OCI-LY1 (cell line): ENCODE measurements around the gene ASZ1.

ENCODE experiments used
- EZH2 ChIP-seq: fragments of 200-600 bp; sonication (generic), shearing (Covaris generic); IDR thresholded peaks from 2 replicates; pipeline ENCODE4 v1.8.0; 2017; ENCODE audit warnings: borderline replicate concordance, mixed run types, mild to moderate bottlenecking, antibody characterized with exemption, low read length, moderate library complexity, mixed read lengths
- TF ChIP-seq, protein P1 (sequence below): fragments of 200-600 bp; sonication (generic), shearing (Covaris generic); IDR thresholded peaks from 2 replicates; pipeline ENCODE4 v1.5.1; 2017; ENCODE audit warnings: mild to moderate bottlenecking, antibody characterized with exemption, low read length, moderate library complexity, mixed read lengths

DNA sequence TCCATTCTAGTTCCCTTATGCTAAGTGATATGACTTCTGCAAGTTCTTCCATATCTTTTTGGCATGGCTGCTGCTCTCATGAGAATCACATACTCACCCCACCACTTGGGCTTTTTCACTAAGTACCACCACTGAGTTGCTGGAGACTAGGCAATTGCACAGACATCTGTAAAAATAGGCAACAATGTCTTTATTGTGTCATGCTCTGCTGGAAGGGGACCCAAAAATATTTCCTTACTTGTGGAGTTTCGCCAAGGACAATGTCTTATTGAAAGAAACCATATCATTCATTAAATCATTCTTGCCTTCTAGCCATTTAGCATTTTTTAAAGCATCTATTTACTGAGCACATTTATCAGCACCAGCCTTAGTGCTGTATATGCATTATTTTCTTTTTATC, 17.4 kb upstream of the ASZ1 start:
- TF ChIP-seq EZH2 = no peak
- TF ChIP-seq, protein P1, sequence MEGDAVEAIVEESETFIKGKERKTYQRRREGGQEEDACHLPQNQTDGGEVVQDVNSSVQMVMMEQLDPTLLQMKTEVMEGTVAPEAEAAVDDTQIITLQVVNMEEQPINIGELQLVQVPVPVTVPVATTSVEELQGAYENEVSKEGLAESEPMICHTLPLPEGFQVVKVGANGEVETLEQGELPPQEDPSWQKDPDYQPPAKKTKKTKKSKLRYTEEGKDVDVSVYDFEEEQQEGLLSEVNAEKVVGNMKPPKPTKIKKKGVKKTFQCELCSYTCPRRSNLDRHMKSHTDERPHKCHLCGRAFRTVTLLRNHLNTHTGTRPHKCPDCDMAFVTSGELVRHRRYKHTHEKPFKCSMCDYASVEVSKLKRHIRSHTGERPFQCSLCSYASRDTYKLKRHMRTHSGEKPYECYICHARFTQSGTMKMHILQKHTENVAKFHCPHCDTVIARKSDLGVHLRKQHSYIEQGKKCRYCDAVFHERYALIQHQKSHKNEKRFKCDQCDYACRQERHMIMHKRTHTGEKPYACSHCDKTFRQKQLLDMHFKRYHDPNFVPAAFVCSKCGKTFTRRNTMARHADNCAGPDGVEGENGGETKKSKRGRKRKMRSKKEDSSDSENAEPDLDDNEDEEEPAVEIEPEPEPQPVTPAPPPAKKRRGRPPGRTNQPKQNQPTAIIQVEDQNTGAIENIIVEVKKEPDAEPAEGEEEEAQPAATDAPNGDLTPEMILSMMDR = no peak
